ENCODE data around the gene NAGPA. TPM values are rescaled to one million over a fixed set of nuclear protein-coding genes. Genes with fewer than 3 reads are reported as not detected.

The NAGPA gene
- total RNA-seq, 1 experiment from 2014 or later: 12.6 TPM

GRCh38 chr16:5001986-5002385 lies 31.7 kb downstream of the NAGPA start:
- Histone ChIP-seq H3K27ac (ENCODE audit: low read length) (no peak overlapping the region), H3K4me2 (ENCODE audit: low read depth, low read length, poor library complexity, severe bottlenecking) (no peak overlapping the region), H3K9me3 (ENCODE audit: low read length) (no peaks in the 10 kb centered on the region), H3K36me3 (ENCODE audit: insufficient read depth, low read length) (no peaks in the 10 kb centered on the region), H3K9me2 (replicated peaks; ENCODE audit: insufficient read depth, low read length) (no peaks in the 10 kb centered on the region), H2AFZ (ENCODE audit: low read length) (no peak overlapping the region), H3K27me3 (ENCODE audit: low read length) (no peaks in the 10 kb centered on the region), H3K9ac (ENCODE audit: low read length) (no peak overlapping the region), H3K4me3 (ENCODE audit: low read length) (no peak overlapping the region), H4K20me1 (ENCODE audit: insufficient read depth, low read depth, low read length) (no peaks in the 10 kb centered on the region), H3K4me1 (ENCODE audit: low read length) (no peaks in the 10 kb centered on the region), H3K79me2 (ENCODE audit: low read length) (no peaks in the 10 kb centered on the region)
- no peak for DNase-seq

- H3K9me2 ChIP-seq (replicated peaks; ENCODE audit: insufficient read depth, low read length): no peaks in the 10 kb centered on the region
- H2AFZ ChIP-seq (ENCODE audit: low read length): no peak overlapping the region
- no peak overlapping the region for H3K4me2 ChIP-seq (ENCODE audit: low read depth, low read length, poor library complexity, severe bottlenecking)
- H3K4me1 ChIP-seq (ENCODE audit: low read length): no peaks in the 10 kb centered on the region
- H3K27me3 ChIP-seq (ENCODE audit: low read length): no peaks in the 10 kb centered on the region
- H3K36me3 ChIP-seq (ENCODE audit: insufficient read depth, low read length): no peaks in the 10 kb centered on the region
- no peaks in the 10 kb centered on the region for H4K20me1 ChIP-seq (ENCODE audit: insufficient read depth, low read depth, low read length)
- H3K9ac ChIP-seq (ENCODE audit: low read length): no peak overlapping the region
- no peak overlapping the region for H3K4me3 ChIP-seq (ENCODE audit: low read length)
- H3K27ac ChIP-seq (ENCODE audit: low read length): no peak overlapping the region
- H3K9me3 ChIP-seq (ENCODE audit: low read length): no peaks in the 10 kb centered on the region
- no peaks in the 10 kb centered on the region for H3K79me2 ChIP-seq (ENCODE audit: low read length)
- DNase-seq: no peak
Measured at GRCh38 chr16:5001571-5001970, 32.2 kb downstream of the NAGPA start.

- no peak for DNase-seq
- Histone ChIP-seq H3K9ac (ENCODE audit: low read length) (no peak overlapping the region), H2AFZ (ENCODE audit: low read length) (no peak overlapping the region)
Measured at GRCh38 chr16:5000573-5001001, 33.1 kb downstream of the NAGPA start.

GRCh38 chr16:4994719-4995434 lies 38.9 kb downstream of the NAGPA start:
- Histone ChIP-seq H3K4me2 (ENCODE audit: low read depth, low read length, poor library complexity, severe bottlenecking) (no peak overlapping the region), H3K4me1 (ENCODE audit: low read length) (no peaks in the 10 kb centered on the region), H2AFZ (ENCODE audit: low read length) (no peak overlapping the region), H3K9ac (ENCODE audit: low read length) (no peak overlapping the region), H3K4me3 (ENCODE audit: low read length) (no peak overlapping the region), H3K79me2 (ENCODE audit: low read length) (no peaks in the 10 kb centered on the region), H3K27ac (ENCODE audit: low read length) (no peak overlapping the region), H3K36me3 (ENCODE audit: insufficient read depth, low read length) (no peaks in the 10 kb centered on the region), H4K20me1 (ENCODE audit: insufficient read depth, low read depth, low read length) (no peaks in the 10 kb centered on the region), H3K27me3 (ENCODE audit: low read length) (no peaks in the 10 kb centered on the region), H3K9me3 (ENCODE audit: low read length) (no peaks in the 10 kb centered on the region), H3K9me2 (replicated peaks; ENCODE audit: insufficient read depth, low read length) (no peaks in the 10 kb centered on the region)
- DNase-seq: peak; percentile 19

More at GRCh38 chr16:5000573-5001001, 33.1 kb downstream of the NAGPA start:
- Histone ChIP-seq H3K9me3 (ENCODE audit: low read length) (no peaks in the 10 kb centered on the region), H4K20me1 (ENCODE audit: insufficient read depth, low read depth, low read length) (no peaks in the 10 kb centered on the region), H3K9me2 (replicated peaks; ENCODE audit: insufficient read depth, low read length) (no peaks in the 10 kb centered on the region), H3K27ac (ENCODE audit: low read length) (no peak overlapping the region), H3K79me2 (ENCODE audit: low read length) (no peaks in the 10 kb centered on the region), H3K27me3 (ENCODE audit: low read length) (no peaks in the 10 kb centered on the region), H3K4me2 (ENCODE audit: low read depth, low read length, poor library complexity, severe bottlenecking) (no peak overlapping the region), H3K4me1 (ENCODE audit: low read length) (no peaks in the 10 kb centered on the region), H3K36me3 (ENCODE audit: insufficient read depth, low read length) (no peaks in the 10 kb centered on the region), H3K4me3 (ENCODE audit: low read length) (no peak overlapping the region)

GRCh38 chr16:4991754-4992153 lies 42.0 kb downstream of the NAGPA start:
- Histone ChIP-seq H3K27ac (ENCODE audit: low read length) (no peak overlapping the region), H3K4me3 (ENCODE audit: low read length) (no peak overlapping the region), H4K20me1 (ENCODE audit: insufficient read depth, low read depth, low read length) (no peaks in the 10 kb centered on the region), H2AFZ (ENCODE audit: low read length) (no peak overlapping the region), H3K9ac (ENCODE audit: low read length) (no peak overlapping the region), H3K4me1 (ENCODE audit: low read length) (no peaks in the 10 kb centered on the region), H3K4me2 (ENCODE audit: low read depth, low read length, poor library complexity, severe bottlenecking) (no peak overlapping the region), H3K27me3 (ENCODE audit: low read length) (no peaks in the 10 kb centered on the region), H3K9me3 (ENCODE audit: low read length) (no peaks in the 10 kb centered on the region), H3K36me3 (ENCODE audit: insufficient read depth, low read length) (no peaks in the 10 kb centered on the region), H3K79me2 (ENCODE audit: low read length) (no peaks in the 10 kb centered on the region), H3K9me2 (replicated peaks; ENCODE audit: insufficient read depth, low read length) (no peaks in the 10 kb centered on the region)
- DNase-seq: peak; percentile 7

- no peak overlapping the region for H3K27ac ChIP-seq (ENCODE audit: low read length)
Measured at GRCh38 chr16:4990415-4990814, 43.3 kb downstream of the NAGPA start.

GRCh38 chr16:4989391-4990006 lies 44.2 kb downstream of the NAGPA start:
- no peaks in the 10 kb centered on the region for H3K9me3 ChIP-seq (ENCODE audit: low read length)
- H3K27ac ChIP-seq (ENCODE audit: low read length): no peak overlapping the region
- H3K4me3 ChIP-seq (ENCODE audit: low read length): no peak overlapping the region
- no peak overlapping the region for H3K4me2 ChIP-seq (ENCODE audit: low read depth, low read length, poor library complexity, severe bottlenecking)
- H3K4me1 ChIP-seq (ENCODE audit: low read length): peaks cover 4% of the 10 kb centered on the region
- DNase-seq: peak; percentile 49
- no peaks in the 10 kb centered on the region for H3K79me2 ChIP-seq (ENCODE audit: low read length)
- no peaks in the 10 kb centered on the region for H3K9me2 ChIP-seq (replicated peaks; ENCODE audit: insufficient read depth, low read length)
- no peaks in the 10 kb centered on the region for H3K27me3 ChIP-seq (ENCODE audit: low read length)
- H3K36me3 ChIP-seq (ENCODE audit: insufficient read depth, low read length): no peaks in the 10 kb centered on the region
- no peak overlapping the region for H3K9ac ChIP-seq (ENCODE audit: low read length)
- no peaks in the 10 kb centered on the region for H4K20me1 ChIP-seq (ENCODE audit: insufficient read depth, low read depth, low read length)
- H2AFZ ChIP-seq (ENCODE audit: low read length): no peak overlapping the region

More at GRCh38 chr16:4990415-4990814, 43.3 kb downstream of the NAGPA start:
- no peaks in the 10 kb centered on the region for H3K27me3 ChIP-seq (ENCODE audit: low read length)
- peak; percentile 9 for DNase-seq
- H3K4me2 ChIP-seq (ENCODE audit: low read depth, low read length, poor library complexity, severe bottlenecking): no peak overlapping the region
- H3K9me2 ChIP-seq (replicated peaks; ENCODE audit: insufficient read depth, low read length): no peaks in the 10 kb centered on the region
- H3K9ac ChIP-seq (ENCODE audit: low read length): no peak overlapping the region
- H3K4me3 ChIP-seq (ENCODE audit: low read length): no peak overlapping the region
- no peaks in the 10 kb centered on the region for H3K79me2 ChIP-seq (ENCODE audit: low read length)
- no peaks in the 10 kb centered on the region for H3K4me1 ChIP-seq (ENCODE audit: low read length)
- no peak overlapping the region for H2AFZ ChIP-seq (ENCODE audit: low read length)
- H3K36me3 ChIP-seq (ENCODE audit: insufficient read depth, low read length): no peaks in the 10 kb centered on the region
- H3K9me3 ChIP-seq (ENCODE audit: low read length): no peaks in the 10 kb centered on the region
- no peaks in the 10 kb centered on the region for H4K20me1 ChIP-seq (ENCODE audit: insufficient read depth, low read depth, low read length)

GRCh38 chr16:4988647-4989046 lies 45.1 kb downstream of the NAGPA start:
- Histone ChIP-seq H3K36me3 (ENCODE audit: insufficient read depth, low read length) (no peaks in the 10 kb centered on the region), H3K27ac (ENCODE audit: low read length) (no peak overlapping the region), H3K9ac (ENCODE audit: low read length) (no peak overlapping the region), H3K4me1 (ENCODE audit: low read length) (peaks cover 7% of the 10 kb centered on the region), H3K4me2 (ENCODE audit: low read depth, low read length, poor library complexity, severe bottlenecking) (no peak overlapping the region), H3K9me3 (ENCODE audit: low read length) (0 out of 2 replicates have a peak, but pooled peaks cover 2% of the 10 kb centered on the region), H3K9me2 (replicated peaks; ENCODE audit: insufficient read depth, low read length) (no peaks in the 10 kb centered on the region), H3K4me3 (ENCODE audit: low read length) (no peak overlapping the region), H4K20me1 (ENCODE audit: insufficient read depth, low read depth, low read length) (no peaks in the 10 kb centered on the region), H2AFZ (ENCODE audit: low read length) (no peak overlapping the region), H3K79me2 (ENCODE audit: low read length) (no peaks in the 10 kb centered on the region), H3K27me3 (ENCODE audit: low read length) (no peaks in the 10 kb centered on the region)
- DNase-seq: no peak
